ENCODE data around the gene STPG2.

GRCh38 chr4:97761445-97762114 lies 381.7 kb downstream of the STPG2 start:
- TF ChIP-seq CTCF (conservative IDR thresholded peaks at IDR 0.05; ENCODE audit: low read length), result no peak
- TF ChIP-seq EZH2phosphoT487 (IDR thresholded peaks at IDR 0.05; ENCODE audit: borderline replicate concordance, low read depth, low read length), result no peak
